Measurements from ENCODE around the gene BAHCC1.
A peak's percentile ranks its signal among the peaks of the same experiment; 100 is the strongest.

The BAHCC1 gene

GRCh38 chr17:81500047-81500446, 104.8 kb downstream of the BAHCC1 start:
- no peak for DNase-seq

- DNase-seq: no peak
Observed at GRCh38 chr17:81502471-81503017, 107.3 kb downstream of the BAHCC1 start.

- DNase-seq: no peak
Observed at GRCh38 chr17:81503619-81504018, 108.4 kb downstream of the BAHCC1 start.

GRCh38 chr17:81508639-81509206, 113.5 kb downstream of the BAHCC1 start:
- peak; percentile 27 for DNase-seq

GRCh38 chr17:81509207-81509971, 114.1 kb downstream of the BAHCC1 start:
- peak; percentile 31 for DNase-seq

- DNase-seq: no peak
Observed at GRCh38 chr17:81509972-81510784, 114.9 kb downstream of the BAHCC1 start.

GRCh38 chr17:81510785-81511553, 115.7 kb downstream of the BAHCC1 start:
- no peak for DNase-seq

GRCh38 chr17:81511554-81511803, 116.2 kb downstream of the BAHCC1 start:
- DNase-seq: no peak

- no peak for DNase-seq
Observed at GRCh38 chr17:81511804-81512561, 116.7 kb downstream of the BAHCC1 start.

- DNase-seq: peak; percentile 90
Observed at GRCh38 chr17:81512562-81513371, 117.5 kb downstream of the BAHCC1 start, which contains the start of gene ACTG1. Gene ACTG1 (minus strand): TSS chr17:81512799. CDS start chr17:81512354, 445 bp downstream.

GRCh38 chr17:81513372-81513752, 118.1 kb downstream of the BAHCC1 start:
- peak; percentile 74 for DNase-seq

- peak; percentile 70 for DNase-seq
Observed at GRCh38 chr17:81513753-81514488, 118.7 kb downstream of the BAHCC1 start.

GRCh38 chr17:81514489-81514738, 119.2 kb downstream of the BAHCC1 start:
- DNase-seq: peak; percentile 61

- peak; percentile 67 for DNase-seq
Observed at GRCh38 chr17:81514739-81515529, 119.7 kb downstream of the BAHCC1 start.

GRCh38 chr17:81515530-81516041, 120.3 kb downstream of the BAHCC1 start:
- no peak for DNase-seq
